ENCODE results near the gene CR1L. TPM values are rescaled to one million over a fixed set of nuclear protein-coding genes. Genes with fewer than 3 reads are reported as not detected.

CR1L gene
- total RNA-seq, 1 donor from 2014 or later: not detected

DNA sequence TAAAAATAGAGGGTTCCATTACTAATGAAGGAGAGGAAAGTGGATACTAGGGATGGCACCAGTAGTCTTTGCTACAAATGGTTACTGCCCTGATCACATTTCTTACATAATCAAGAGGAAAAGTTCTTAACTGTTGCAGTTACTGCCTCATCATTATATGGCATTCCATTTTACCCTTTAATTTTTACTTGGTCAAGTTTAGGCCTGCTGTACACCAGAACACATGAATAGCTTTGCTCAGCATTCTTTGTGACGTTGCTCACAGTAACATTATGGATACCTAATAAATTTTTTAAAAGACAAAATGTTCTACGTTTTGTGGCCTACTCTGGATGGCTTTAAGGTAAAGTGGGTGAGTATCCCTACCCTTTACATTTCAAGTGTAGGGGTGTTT lies 38.6 kb upstream of the CR1L start:
- H3K4me2 ChIP-seq: no peak overlapping the region
- Mint-ChIP-seq H3K27me3 (ENCODE audit: insufficient read depth, low read depth) (no peaks in the 10 kb centered on the region), H3K36me3 (no peaks in the 10 kb centered on the region), H3K27ac (no peak overlapping the region), H3K9me3 (no peaks in the 10 kb centered on the region), H3K4me3 (no peak overlapping the region), H3K4me1 (no peaks in the 10 kb centered on the region)
- no peaks in the 10 kb centered on the region for H3K9me3 ChIP-seq (ENCODE audit: low read depth)
- H3K27ac ChIP-seq: no peak overlapping the region
- no peaks in the 10 kb centered on the region for H3K4me1 ChIP-seq
- H3K27me3 ChIP-seq: no peaks in the 10 kb centered on the region
- DNase-seq (ENCODE audit: low spot score): no peak
- H3K9ac ChIP-seq: no peak overlapping the region
- no peaks in the 10 kb centered on the region for H3K36me3 ChIP-seq
- H3K79me2 ChIP-seq (ENCODE audit: low read depth): no peaks in the 10 kb centered on the region
- no peaks in the 10 kb centered on the region for H3F3A ChIP-seq (ENCODE audit: low read depth)
- TF ChIP-seq EZH2 (IDR thresholded peaks at IDR 0.05): no peak
- no peak for TF ChIP-seq EZH2phosphoT487 (IDR thresholded peaks at IDR 0.05)
- TF ChIP-seq, protein P1, sequence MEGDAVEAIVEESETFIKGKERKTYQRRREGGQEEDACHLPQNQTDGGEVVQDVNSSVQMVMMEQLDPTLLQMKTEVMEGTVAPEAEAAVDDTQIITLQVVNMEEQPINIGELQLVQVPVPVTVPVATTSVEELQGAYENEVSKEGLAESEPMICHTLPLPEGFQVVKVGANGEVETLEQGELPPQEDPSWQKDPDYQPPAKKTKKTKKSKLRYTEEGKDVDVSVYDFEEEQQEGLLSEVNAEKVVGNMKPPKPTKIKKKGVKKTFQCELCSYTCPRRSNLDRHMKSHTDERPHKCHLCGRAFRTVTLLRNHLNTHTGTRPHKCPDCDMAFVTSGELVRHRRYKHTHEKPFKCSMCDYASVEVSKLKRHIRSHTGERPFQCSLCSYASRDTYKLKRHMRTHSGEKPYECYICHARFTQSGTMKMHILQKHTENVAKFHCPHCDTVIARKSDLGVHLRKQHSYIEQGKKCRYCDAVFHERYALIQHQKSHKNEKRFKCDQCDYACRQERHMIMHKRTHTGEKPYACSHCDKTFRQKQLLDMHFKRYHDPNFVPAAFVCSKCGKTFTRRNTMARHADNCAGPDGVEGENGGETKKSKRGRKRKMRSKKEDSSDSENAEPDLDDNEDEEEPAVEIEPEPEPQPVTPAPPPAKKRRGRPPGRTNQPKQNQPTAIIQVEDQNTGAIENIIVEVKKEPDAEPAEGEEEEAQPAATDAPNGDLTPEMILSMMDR (IDR thresholded peaks at IDR 0.05): no peak
- H2AFZ ChIP-seq (replicated peaks): no peak overlapping the region
- H4K20me1 ChIP-seq (ENCODE audit: low read depth): no peaks in the 10 kb centered on the region
- no peak overlapping the region for H3K4me3 ChIP-seq

DNA sequence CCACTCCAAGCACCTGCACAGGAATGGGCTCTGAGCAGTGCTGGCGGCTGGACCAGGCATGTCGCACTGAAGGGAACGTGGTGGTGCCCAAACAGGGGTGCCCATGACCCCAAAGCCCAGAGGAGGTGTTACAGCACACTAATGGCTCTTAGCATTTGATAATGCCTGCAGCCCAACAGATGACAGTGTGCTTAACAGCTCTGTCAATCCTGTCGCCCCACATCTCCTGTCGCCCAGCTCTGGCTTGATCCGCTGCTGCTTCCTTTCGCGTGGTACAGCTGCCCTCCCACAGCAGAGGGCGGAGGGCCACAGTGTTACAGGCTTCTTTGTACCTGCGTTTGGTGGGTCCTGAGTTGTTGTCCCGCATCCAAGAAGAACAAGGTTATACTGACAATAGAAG lies 32.2 kb upstream of the CR1L start:
- Histone ChIP-seq H3K36me3 (no peaks in the 10 kb centered on the region), H3K27ac (no peak overlapping the region), H3K4me2 (no peak overlapping the region), H2AFZ (replicated peaks) (no peak overlapping the region), H3K79me2 (ENCODE audit: low read depth) (no peaks in the 10 kb centered on the region), H3K9ac (no peak overlapping the region), H3K4me1 (no peaks in the 10 kb centered on the region), H3K4me3 (no peak overlapping the region), H3K27me3 (no peaks in the 10 kb centered on the region), H4K20me1 (ENCODE audit: low read depth) (no peaks in the 10 kb centered on the region), H3K9me3 (ENCODE audit: low read depth) (no peaks in the 10 kb centered on the region), H3F3A (ENCODE audit: low read depth) (no peaks in the 10 kb centered on the region)
- H3K4me1 Mint-ChIP-seq: no peaks in the 10 kb centered on the region
- H3K27ac Mint-ChIP-seq: no peak overlapping the region
- H3K9me3 Mint-ChIP-seq: no peaks in the 10 kb centered on the region
- H3K4me3 Mint-ChIP-seq: no peak overlapping the region
- H3K36me3 Mint-ChIP-seq: no peaks in the 10 kb centered on the region
- DNase-seq (ENCODE audit: low spot score): peak; percentile 30
- TF ChIP-seq EZH2phosphoT487 (IDR thresholded peaks at IDR 0.05): no peak
- TF ChIP-seq, protein P1 (IDR thresholded peaks at IDR 0.05): peak; percentile 16
- TF ChIP-seq EZH2 (IDR thresholded peaks at IDR 0.05): no peak
- peaks cover 2% of the 10 kb centered on the region for H3K27me3 Mint-ChIP-seq (ENCODE audit: insufficient read depth, low read depth)

DNA sequence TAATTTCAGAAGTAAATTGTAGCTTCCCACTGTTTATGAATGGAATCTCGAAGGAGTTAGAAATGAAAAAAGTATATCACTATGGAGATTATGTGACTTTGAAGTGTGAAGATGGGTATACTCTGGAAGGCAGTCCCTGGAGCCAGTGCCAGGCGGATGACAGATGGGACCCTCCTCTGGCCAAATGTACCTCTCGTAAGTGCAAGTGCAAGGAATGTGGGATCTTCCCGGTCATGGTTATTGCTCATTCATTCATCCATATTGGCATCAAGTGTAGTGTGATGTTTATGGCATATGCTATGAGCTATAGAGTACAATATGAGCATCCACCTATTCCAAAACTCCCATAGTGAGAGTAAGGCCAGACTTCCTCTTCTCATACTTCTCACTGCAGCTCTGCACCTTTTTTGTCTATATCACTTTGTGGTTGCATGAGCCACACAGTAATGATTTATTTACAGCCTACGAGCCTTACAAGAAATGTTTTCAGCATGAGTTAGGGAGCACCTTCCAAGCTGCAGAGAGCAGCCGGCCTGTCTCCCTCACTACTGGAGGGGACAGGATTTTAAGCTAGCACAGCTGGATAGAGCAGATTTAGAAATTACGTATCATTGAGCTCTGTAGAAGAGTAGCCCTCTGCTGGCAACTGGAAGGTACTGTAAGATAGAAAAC lies 24.9 kb upstream of the CR1L start:
- Histone ChIP-seq H3K4me1 (no peaks in the 10 kb centered on the region), H4K20me1 (ENCODE audit: low read depth) (no peaks in the 10 kb centered on the region), H3K27ac (no peak overlapping the region), H3K36me3 (no peaks in the 10 kb centered on the region), H3K9me3 (ENCODE audit: low read depth) (no peaks in the 10 kb centered on the region), H3K4me2 (no peak overlapping the region), H2AFZ (replicated peaks) (peak overlapping the region; percentile 81), H3K9ac (no peak overlapping the region), H3F3A (ENCODE audit: low read depth) (no peaks in the 10 kb centered on the region), H3K4me3 (no peak overlapping the region), H3K79me2 (ENCODE audit: low read depth) (no peaks in the 10 kb centered on the region), H3K27me3 (no peaks in the 10 kb centered on the region)
- TF ChIP-seq, protein P1 (IDR thresholded peaks at IDR 0.05): peak; percentile 71
- no peak for TF ChIP-seq EZH2 (IDR thresholded peaks at IDR 0.05)
- Mint-ChIP-seq H3K9me3 (no peaks in the 10 kb centered on the region), H3K4me3 (no peak overlapping the region), H3K36me3 (no peaks in the 10 kb centered on the region), H3K27me3 (ENCODE audit: insufficient read depth, low read depth) (no peaks in the 10 kb centered on the region), H3K4me1 (peaks cover 4% of the 10 kb centered on the region), H3K27ac (no peak overlapping the region)
- DNase-seq (ENCODE audit: low spot score): peak; percentile 73
